CD14-positive monocyte (primary cell): ENCODE data around the gene KIF26B. TPM values are rescaled to one million over a fixed set of nuclear protein-coding genes. Genes with fewer than 3 reads are reported as not detected.

Experiments
- DNase-seq, 3 donors: peaks; one replicate each; pipeline ENCODE4 v3.0.0-alpha.2; 2011 to 2022
- H2AFZ ChIP-seq: 2 replicates; pipeline ENCODE4 v1.6.0; 2012; ENCODE audit warnings: mild to moderate bottlenecking, low read depth, low read length, inconsistent platforms; ENCODE audit not compliant: insufficient read depth, poor library complexity, severe bottlenecking
- H3K27ac ChIP-seq, 2 donors: 1 replicate in 1 of 2; 2 replicates in 1 of 2; pipeline ENCODE4 v1.5.1; 2012 to 2013; ENCODE audit warnings: low read length in 2 of 2, control low read depth in 1 of 2, inconsistent platforms in 1 of 2, low read depth in 1 of 2, mild to moderate bottlenecking in 1 of 2
- H3K27me3 ChIP-seq, 2 donors: one replicate each; pipeline versions ENCODE4 v1.6.0 to v1.6.1; 2011 to 2013; ENCODE audit warnings: low read length in 2 of 2; ENCODE audit not compliant: control insufficient read depth in 2 of 2, insufficient read depth in 2 of 2
- H3K36me3 ChIP-seq, 2 donors: replicated peaks in 1 of 2; 1 replicate in 1 of 2; 2 replicates in 1 of 2; pipeline versions ENCODE4 v1.5.1 to v1.6.1; 2012 to 2013; ENCODE audit warnings: low read length in 2 of 2, control low read depth in 1 of 2, inconsistent platforms in 1 of 2, mild to moderate bottlenecking in 1 of 2; ENCODE audit not compliant: insufficient read depth in 2 of 2, control insufficient read depth in 1 of 2
- H3K4me1 ChIP-seq, 2 donors: 1 replicate in 1 of 2; 2 replicates in 1 of 2; pipeline versions ENCODE4 v1.5.1 to v1.6.1; 2012 to 2013; ENCODE audit warnings: low read length in 2 of 2, control low read depth in 1 of 2, inconsistent platforms in 1 of 2, mild to moderate bottlenecking in 1 of 2, moderate library complexity in 1 of 2; ENCODE audit not compliant: insufficient read depth in 2 of 2, control insufficient read depth in 1 of 2
- H3K4me2 ChIP-seq: replicated peaks from 2 replicates; pipeline ENCODE3; 2012; ENCODE audit warnings: low read length, moderate library complexity, mild to moderate bottlenecking; ENCODE audit not compliant: poor library complexity, severe bottlenecking; ENCODE audit errors: extremely low read depth
- H3K4me3 ChIP-seq, 3 experiments: fragments of 200-600 bp in 1 of 3; sonication (generic) in 1 of 3; replicated peaks in 1 of 3; 1 replicate in 2 of 3; 2 replicates in 1 of 3; pipeline ENCODE4 v1.5.1; 2011 to 2013; ENCODE audit warnings: low read length in 3 of 3, mild to moderate bottlenecking in 3 of 3, control low read depth in 2 of 3, low read depth in 2 of 3, inconsistent platforms in 1 of 3, moderate library complexity in 1 of 3
- H3K79me2 ChIP-seq: 2 replicates; pipeline ENCODE4 v1.6.0; 2012; ENCODE audit warnings: mild to moderate bottlenecking, control low read depth, inconsistent platforms, low read length, moderate library complexity; ENCODE audit not compliant: insufficient read depth
- H3K9ac ChIP-seq: 2 replicates; pipeline ENCODE4 v1.6.0; 2017; ENCODE audit warnings: low read length, mild to moderate bottlenecking; ENCODE audit not compliant: insufficient read depth, poor library complexity, severe bottlenecking
- H3K9me3 ChIP-seq, 2 donors: replicated peaks in 1 of 2; 1 replicate in 1 of 2; 2 replicates in 1 of 2; pipeline versions ENCODE4 v1.5.1 to v1.6.1; 2012 to 2013; ENCODE audit warnings: low read length in 2 of 2, control low read depth in 1 of 2; ENCODE audit not compliant: control insufficient read depth in 1 of 2, insufficient read depth in 1 of 2
- H4K20me1 ChIP-seq: 2 replicates; pipeline ENCODE4 v1.6.0; 2012; ENCODE audit warnings: mild to moderate bottlenecking, low read length, control low read depth, moderate library complexity; ENCODE audit not compliant: insufficient read depth
- H3K27ac Mint-ChIP-seq, 7 donors: one replicate each; pipeline ENCODE4 v1.8.0; 2020; ENCODE audit warnings: mild to moderate bottlenecking in 7 of 7, mixed read lengths in 7 of 7, moderate library complexity in 6 of 7, inconsistent platforms in 2 of 7
- H3K27me3 Mint-ChIP-seq, 3 donors: one replicate each; pipeline ENCODE4 v1.8.0; 2021 to 2022; ENCODE audit warnings: low read depth in 3 of 3, mild to moderate bottlenecking in 3 of 3, mixed read lengths in 3 of 3, moderate library complexity in 3 of 3, inconsistent platforms in 1 of 3
- H3K36me3 Mint-ChIP-seq, 2 donors: one replicate each; pipeline ENCODE4 v1.8.0; 2020; ENCODE audit warnings: mixed read lengths in 2 of 2, inconsistent platforms in 1 of 2, mild to moderate bottlenecking in 1 of 2
- H3K4me1 Mint-ChIP-seq: one replicate; pipeline ENCODE4 v1.8.0; 2020; ENCODE audit warnings: mild to moderate bottlenecking, mixed read lengths
- H3K4me3 Mint-ChIP-seq, 2 donors: one replicate each; pipeline ENCODE4 v1.8.0; 2020; ENCODE audit warnings: mild to moderate bottlenecking in 2 of 2, mixed read lengths in 2 of 2, moderate library complexity in 1 of 2
- H3K9me3 Mint-ChIP-seq, 7 donors: one replicate each; pipeline ENCODE4 v1.8.0; 2020 to 2022; ENCODE audit warnings: mixed read lengths in 7 of 7, mild to moderate bottlenecking in 6 of 7, moderate library complexity in 6 of 7, inconsistent platforms in 2 of 7
- CTCF ChIP-seq: fragments of 200-600 bp; IDR thresholded peaks from one replicate; pipeline ENCODE4 v1.8.0; 2022; ENCODE audit warnings: antibody characterized with exemption, mild to moderate bottlenecking
- WGBS: methylation state at CpG from one replicate; pipeline ENCODE4 v1.1.5; 2013; ENCODE audit warnings: missing lambda C conversion rate; ENCODE audit not compliant: insufficient coverage; 5-methylcytosine and 5-hydroxymethylcytosine counted together
- intact Hi-C, 2 donors: fragments of 100-400 bp; cut with micrococcal nuclease; formaldehyde crosslinking; loops; one replicate each; pipeline versions ENCODE4 v1.15.0 to v1.15.1; 2023
- polyA plus RNA-seq, 3 donors: library from polyadenylated mRNA; depleted of rRNA in 1 of 3; unstranded in 2 of 3; stranded (reverse) in 1 of 3; fragments of 300-500 nt in 2 of 3; fragments of >200 nt in 1 of 3; fragmentation: Illumina TruSeq in 2 of 3; gene quantifications; 1 replicate in 2 of 3; 2 replicates in 1 of 3; pipeline ENCODE4 v1.2.3, GENCODE V29; 2012 to 2021

The KIF26B gene
- polyA plus RNA-seq, 3 donors: 0.01 to 0.05 TPM; not detected in 1

DNA sequence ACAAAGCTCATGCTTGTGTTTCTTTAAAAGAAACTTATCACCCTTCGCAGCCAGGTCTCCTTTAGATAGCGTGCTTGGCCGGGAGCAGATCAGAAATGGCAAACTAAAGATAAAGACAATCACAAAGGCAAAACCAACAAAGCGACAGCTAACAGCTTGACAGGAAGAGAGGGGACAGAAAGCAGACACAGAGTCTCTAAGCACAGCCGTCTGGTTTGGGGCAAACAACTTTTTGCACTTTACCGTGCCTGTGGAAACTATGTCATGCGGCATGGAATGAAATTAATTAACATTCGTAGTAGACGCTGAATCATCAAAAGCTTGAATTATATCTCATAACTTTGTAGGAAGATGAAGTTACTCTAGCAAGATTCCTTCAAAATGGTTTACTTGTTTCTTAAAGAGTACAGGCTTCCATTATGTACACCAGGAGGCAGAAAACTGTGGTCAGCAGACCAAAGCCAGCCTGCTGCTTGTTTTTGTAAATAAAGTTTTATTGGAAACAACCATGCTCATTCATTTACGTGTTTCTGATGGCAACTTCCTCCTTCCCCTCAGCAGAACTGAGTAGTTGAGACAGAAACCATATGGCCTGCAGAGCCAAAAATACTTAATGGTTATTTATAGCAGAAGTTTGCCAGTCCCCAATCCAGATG lies 183.2 kb downstream of the KIF26B start:
- no peaks in the 10 kb centered on the region for H3K36me3 Mint-ChIP-seq
- no peak overlapping the region for H3K27ac ChIP-seq
- H3K9ac ChIP-seq: no peak overlapping the region
- intact Hi-C loops: no loop called here
- H3K4me3 Mint-ChIP-seq: no peak overlapping the region
- H3K27me3 Mint-ChIP-seq: peaks cover 7 to 32% (median 7%) of the 10 kb centered on the region in 3 donors
- no peak overlapping the region for H3K4me2 ChIP-seq
- H3K9me3 ChIP-seq: no peaks in the 10 kb centered on the region
- H4K20me1 ChIP-seq: no peaks in the 10 kb centered on the region
- H3K27me3 ChIP-seq: no peaks in the 10 kb centered on the region
- peaks cover 0 to 2% (median 0%) of the 10 kb centered on the region in 7 donors for H3K9me3 Mint-ChIP-seq
- no peaks in the 10 kb centered on the region for H3K36me3 ChIP-seq
- peaks cover 2% of the 10 kb centered on the region for H3K4me1 Mint-ChIP-seq
- no peaks in the 10 kb centered on the region for H3K79me2 ChIP-seq
- TF ChIP-seq CTCF: no peak
- WGBS: 95% methylated on average over 5 of the region's 10 CpGs
- no peak overlapping the region for H3K27ac Mint-ChIP-seq
- H3K4me3 ChIP-seq: no peak overlapping the region
- H3K4me1 ChIP-seq: no peaks in the 10 kb centered on the region
- no peak for DNase-seq
- H2AFZ ChIP-seq: no peak overlapping the region

- peaks cover 2% of the 10 kb centered on the region for H3K4me1 Mint-ChIP-seq
- H3K36me3 Mint-ChIP-seq: no peaks in the 10 kb centered on the region
- no peak overlapping the region for H3K27ac ChIP-seq
- 100% methylated on average over 2 of the region's 5 CpGs for WGBS
- H4K20me1 ChIP-seq: no peaks in the 10 kb centered on the region
- no peaks in the 10 kb centered on the region for H3K36me3 ChIP-seq
- H3K79me2 ChIP-seq: no peaks in the 10 kb centered on the region
- no peak overlapping the region for H3K4me2 ChIP-seq
- H3K27me3 ChIP-seq: no peaks in the 10 kb centered on the region
- no peak overlapping the region for H2AFZ ChIP-seq
- no peak for TF ChIP-seq CTCF
- H3K9me3 ChIP-seq: no peaks in the 10 kb centered on the region
- DNase-seq: no peak
- H3K4me3 Mint-ChIP-seq: no peak overlapping the region
- H3K4me1 ChIP-seq: no peaks in the 10 kb centered on the region
- H3K27me3 Mint-ChIP-seq: peaks cover 7 to 31% (median 7%) of the 10 kb centered on the region in 3 donors
- H3K4me3 ChIP-seq: no peak overlapping the region
- intact Hi-C loops: no loop called here
- H3K9me3 Mint-ChIP-seq: peaks cover 0 to 2% (median 0%) of the 10 kb centered on the region in 7 donors
- H3K9ac ChIP-seq: no peak overlapping the region
- no peak overlapping the region for H3K27ac Mint-ChIP-seq
These were observed 183.7 kb downstream of the KIF26B start for GRCh38 chr1:245338485-245338877.
